Lower leg skin (tissue), 4 donors: Measurements from ENCODE around the gene TLK2. TPM values are rescaled to one million over a fixed set of nuclear protein-coding genes. Genes with fewer than 3 reads are reported as not detected.

Experiments
- DNase-seq, 2 donors: peaks; one replicate each; pipeline ENCODE4 v3.0.0-alpha.2; 2019; ENCODE audit warnings: low spot score in 2 of 2
- H3K4me3 ChIP-seq: fragments of 200-600 bp; sonication (generic); 2 replicates; pipeline ENCODE4 v1.5.1; 2017; ENCODE audit warnings: mild to moderate bottlenecking, low read depth; ENCODE audit not compliant: poor library complexity, severe bottlenecking
- CTCF ChIP-seq, 3 donors: fragments of 450-650 bp; IDR thresholded peaks; one replicate each; pipeline ENCODE4 v1.5.1; 2016; ENCODE audit warnings: antibody characterized with exemption in 3 of 3, mild to moderate bottlenecking in 3 of 3, moderate library complexity in 2 of 3
- POLR2A ChIP-seq, 2 donors: fragments of 450-650 bp; IDR thresholded peaks; one replicate each; pipeline ENCODE4 v1.6.1; 2016 to 2017; ENCODE audit warnings: antibody characterized with exemption in 2 of 2, mild to moderate bottlenecking in 1 of 2, moderate library complexity in 1 of 2
- WGBS, 2 donors: methylation state at CpG; one replicate each; pipeline ENCODE4 v1.1.5; 2018; 5-methylcytosine and 5-hydroxymethylcytosine counted together
- intact Hi-C: fragments of 100-400 bp; cut with DNase I; formaldehyde crosslinking; loops from one replicate; pipeline ENCODE4 v1.15.0; 2023; ENCODE audit warnings: low total_unique reads
- total RNA-seq, 4 donors: library from RNA; depleted of rRNA; stranded (reverse); fragments of >200 nt; gene quantifications; one replicate each; pipeline ENCODE4 v1.1.0, GENCODE V29; 2016

The TLK2 gene
- total RNA-seq, 4 donors from 2014 or later, result 28.2 to 40.2 (median 36.0) TPM

DNA sequence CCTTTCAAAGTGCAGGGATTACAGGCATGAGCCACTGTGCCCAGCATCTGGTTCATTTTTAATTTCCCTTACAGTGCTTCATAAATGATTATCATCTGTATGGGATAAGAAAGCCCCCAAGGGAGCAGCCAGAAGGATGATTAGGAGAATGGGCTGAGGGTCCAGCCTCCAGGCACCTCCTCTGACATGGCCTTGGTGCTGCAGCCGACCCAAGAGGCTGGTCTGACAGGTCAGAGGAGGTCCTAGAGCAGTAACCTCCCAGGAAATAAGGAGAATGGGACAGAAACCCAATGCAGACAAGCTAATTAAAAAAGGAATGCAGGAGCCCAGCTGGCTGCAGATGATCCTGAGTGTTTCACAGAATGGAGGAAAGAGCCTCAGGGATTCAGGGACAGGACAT lies 177.8 kb downstream of the TLK2 start:
- no peak for DNase-seq
- intact Hi-C loops, result no loop called here
- WGBS, 2 donors, result 57 to 78% methylated on average over 1 of the region's 1 CpG
- TF ChIP-seq CTCF (IDR thresholded peaks at IDR 0.05) (no peak), POLR2A (IDR thresholded peaks at IDR 0.05) (no peak)
- H3K4me3 ChIP-seq, result no peak overlapping the region

GRCh38 chr17:62657145-62657665 lies 178.6 kb downstream of the TLK2 start:
- TF ChIP-seq POLR2A (IDR thresholded peaks at IDR 0.05) (no peak), CTCF (IDR thresholded peaks at IDR 0.05) (no peak)
- intact Hi-C loops, result no loop called here
- no peak overlapping the region for H3K4me3 ChIP-seq
- WGBS, 2 donors, result 93 to 95% methylated on average over 3 of the region's 3 CpGs
- DNase-seq, result no peak

DNA sequence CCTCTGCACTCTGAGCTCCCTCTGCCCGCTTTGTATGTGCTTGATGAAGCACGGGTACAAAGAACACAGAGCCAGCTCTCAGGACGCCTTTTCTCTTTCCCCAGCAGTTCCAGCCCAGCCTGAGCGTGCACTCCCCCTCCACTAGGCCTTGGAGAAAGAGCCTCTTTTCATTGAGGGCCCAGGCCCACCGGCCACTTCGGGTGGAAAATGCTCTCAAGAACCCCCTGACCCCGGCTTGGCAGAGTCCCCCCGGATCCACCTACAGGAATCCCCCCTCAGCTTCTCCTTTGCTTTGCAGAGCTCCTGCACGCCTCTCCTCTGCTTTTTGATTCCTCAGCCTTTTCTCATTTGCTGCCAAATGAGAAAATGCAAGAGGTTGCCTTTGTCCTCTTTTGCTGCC lies 179.1 kb downstream of the TLK2 start:
- TF ChIP-seq CTCF (IDR thresholded peaks at IDR 0.05) (no peak), POLR2A (IDR thresholded peaks at IDR 0.05) (no peak)
- WGBS, 2 donors, result 75 to 81% methylated on average over 9 of the region's 9 CpGs
- DNase-seq, result no peak
- intact Hi-C loops, result no loop called here
- H3K4me3 ChIP-seq, result no peak overlapping the region

DNA sequence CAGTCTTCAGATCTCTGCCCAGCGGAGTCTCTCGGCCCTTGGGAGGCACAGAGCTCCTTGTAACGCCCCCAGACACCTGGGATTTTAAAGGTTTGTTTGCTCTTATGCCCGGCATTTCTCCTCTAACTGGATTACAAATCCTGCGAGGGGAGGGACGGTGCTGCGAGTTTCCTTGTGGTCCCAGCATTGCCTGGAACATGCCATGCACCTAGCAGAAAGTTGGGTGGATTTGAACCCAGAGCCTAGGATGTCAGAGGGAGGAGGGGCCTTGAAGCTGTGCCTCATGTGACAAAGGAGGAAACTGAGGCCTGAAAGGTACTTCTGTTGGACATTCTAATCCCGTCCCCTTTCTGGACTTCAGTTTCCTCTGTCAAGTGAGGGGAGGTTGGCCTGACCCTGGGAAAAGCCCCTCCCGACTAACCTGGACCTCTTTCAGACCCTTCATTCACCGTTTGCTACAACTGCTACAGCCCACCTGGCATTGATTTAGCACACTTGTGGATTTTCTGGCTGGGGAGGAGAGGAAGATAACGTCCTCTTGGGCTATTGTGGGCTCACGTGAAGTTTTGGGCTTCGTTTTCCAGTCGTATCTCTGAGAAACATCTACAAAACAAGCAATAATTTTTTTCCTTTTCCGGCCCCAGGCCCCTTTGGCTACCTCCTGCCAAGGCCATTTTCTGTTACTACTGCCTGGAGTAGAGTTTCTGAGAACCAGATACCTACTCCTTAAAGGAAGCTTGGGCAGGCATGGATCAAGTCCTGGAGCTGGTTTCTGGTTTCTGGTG lies 179.7 kb downstream of the TLK2 start:
- TF ChIP-seq CTCF (IDR thresholded peaks at IDR 0.05), result no peak
- no peak for DNase-seq
- intact Hi-C loops, result no loop called here
- 72 to 76% methylated on average over 15 of the region's 15 CpGs for WGBS, 2 donors
- H3K4me3 ChIP-seq, result no peak overlapping the region

- no peak for DNase-seq
- 86 to 95% methylated on average over 2 of the region's 2 CpGs for WGBS, 2 donors
- H3K4me3 ChIP-seq, result no peak overlapping the region
- no peak for TF ChIP-seq CTCF (IDR thresholded peaks at IDR 0.05)
- no peak for TF ChIP-seq POLR2A (IDR thresholded peaks at IDR 0.05)
- intact Hi-C loops, result no loop called here
These were observed 182.0 kb downstream of the TLK2 start for GRCh38 chr17:62660629-62661118.
